Astrocyte of the spinal cord (primary cell): Measurements from ENCODE around the gene PRR5.

Experiments
- DNase-seq: peaks from one replicate; pipeline ENCODE4 v3.0.0; 2011; ENCODE audit warnings: low read depth, low spot score
- H3K4me3 ChIP-seq: 2 replicates; pipeline ENCODE4 v1.5.1; 2011; ENCODE audit warnings: low read depth, mild to moderate bottlenecking, low read length, moderate library complexity
- in situ Hi-C: cut with HindIII; loops from 2 replicates; pipeline ENCODE4 v1.10.0; 2017; ENCODE audit warnings: low sequenced_read_pairs
- TF ChIP-seq, protein P1 (sequence below): IDR thresholded peaks from 2 replicates; pipeline ENCODE4 v1.5.1; 2012; ENCODE audit warnings: low read depth, mild to moderate bottlenecking, low read length, inconsistent platforms

The PRR5 gene

DNA sequence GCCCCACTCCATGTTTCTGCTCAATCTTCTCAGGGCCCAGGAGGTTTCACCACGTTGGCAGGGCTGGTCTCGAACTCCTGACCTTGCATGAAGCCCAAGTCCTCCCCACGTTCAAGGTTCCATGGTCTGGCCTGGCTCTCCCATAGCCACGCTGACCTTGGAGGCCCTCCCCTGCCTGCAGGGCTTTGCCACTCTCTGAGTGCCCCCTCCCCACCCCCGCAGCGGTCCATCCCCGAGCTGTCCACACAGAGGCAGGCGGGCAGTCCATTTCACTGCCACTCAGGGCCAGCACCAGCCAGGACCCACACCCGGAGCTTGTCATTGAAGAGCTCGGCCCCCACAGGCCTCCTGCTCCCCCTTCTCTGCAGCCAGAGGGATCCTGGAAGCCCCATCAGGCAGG lies 81.1 kb downstream of the PRR5 start:
- H3K4me3 ChIP-seq, result no peak overlapping the region
- in situ Hi-C loops, result no loop called here
- no peak for DNase-seq
- TF ChIP-seq, protein P1, sequence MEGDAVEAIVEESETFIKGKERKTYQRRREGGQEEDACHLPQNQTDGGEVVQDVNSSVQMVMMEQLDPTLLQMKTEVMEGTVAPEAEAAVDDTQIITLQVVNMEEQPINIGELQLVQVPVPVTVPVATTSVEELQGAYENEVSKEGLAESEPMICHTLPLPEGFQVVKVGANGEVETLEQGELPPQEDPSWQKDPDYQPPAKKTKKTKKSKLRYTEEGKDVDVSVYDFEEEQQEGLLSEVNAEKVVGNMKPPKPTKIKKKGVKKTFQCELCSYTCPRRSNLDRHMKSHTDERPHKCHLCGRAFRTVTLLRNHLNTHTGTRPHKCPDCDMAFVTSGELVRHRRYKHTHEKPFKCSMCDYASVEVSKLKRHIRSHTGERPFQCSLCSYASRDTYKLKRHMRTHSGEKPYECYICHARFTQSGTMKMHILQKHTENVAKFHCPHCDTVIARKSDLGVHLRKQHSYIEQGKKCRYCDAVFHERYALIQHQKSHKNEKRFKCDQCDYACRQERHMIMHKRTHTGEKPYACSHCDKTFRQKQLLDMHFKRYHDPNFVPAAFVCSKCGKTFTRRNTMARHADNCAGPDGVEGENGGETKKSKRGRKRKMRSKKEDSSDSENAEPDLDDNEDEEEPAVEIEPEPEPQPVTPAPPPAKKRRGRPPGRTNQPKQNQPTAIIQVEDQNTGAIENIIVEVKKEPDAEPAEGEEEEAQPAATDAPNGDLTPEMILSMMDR, result no peak

DNA sequence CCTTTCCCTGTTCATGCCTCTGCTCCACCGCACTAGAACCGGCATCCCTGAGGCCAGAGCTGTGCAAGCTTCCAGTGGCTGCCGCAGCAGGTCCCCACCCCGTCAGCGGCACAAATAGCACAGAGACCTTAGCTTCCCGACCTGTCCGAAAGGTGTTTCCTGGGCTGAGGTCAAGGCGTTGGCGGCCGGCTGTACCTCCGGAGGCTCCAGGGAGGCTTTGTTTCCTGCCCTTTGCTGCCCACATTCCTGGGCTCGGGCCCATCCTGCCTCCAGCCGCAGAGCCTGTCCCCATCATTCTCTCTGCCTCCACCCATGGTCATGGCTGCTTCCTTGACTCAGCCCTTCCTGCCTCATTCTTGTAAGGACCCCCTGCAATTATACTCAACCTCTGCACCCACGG lies 81.6 kb downstream of the PRR5 start:
- no peak for DNase-seq
- no peak overlapping the region for H3K4me3 ChIP-seq
- TF ChIP-seq, protein P1, result no peak
- in situ Hi-C loops, result no loop called here

DNA sequence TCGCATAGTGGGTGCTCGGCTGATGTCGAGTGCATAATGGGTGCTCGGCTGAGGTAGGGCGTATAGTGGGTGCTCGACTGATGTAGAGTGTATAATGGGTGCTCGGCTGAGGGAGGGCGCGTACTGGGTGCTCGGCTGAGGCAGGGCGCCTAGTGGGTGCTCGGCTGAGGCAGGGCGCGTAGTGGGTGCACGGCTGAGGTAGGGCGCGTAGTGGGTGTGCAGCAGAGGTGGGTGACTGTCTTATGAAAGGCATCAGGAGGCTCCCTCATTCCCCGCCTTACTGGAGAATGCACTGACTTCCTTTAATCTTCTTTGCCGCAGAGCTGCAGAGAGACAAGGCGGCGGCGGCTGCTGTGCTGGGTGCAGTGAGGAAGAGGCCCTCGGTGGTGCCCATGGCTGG lies 84.1 kb downstream of the PRR5 start:
- no peak for DNase-seq
- in situ Hi-C loops, result no loop called here
- H3K4me3 ChIP-seq, result no peak overlapping the region
- TF ChIP-seq, protein P1, result no peak

DNA sequence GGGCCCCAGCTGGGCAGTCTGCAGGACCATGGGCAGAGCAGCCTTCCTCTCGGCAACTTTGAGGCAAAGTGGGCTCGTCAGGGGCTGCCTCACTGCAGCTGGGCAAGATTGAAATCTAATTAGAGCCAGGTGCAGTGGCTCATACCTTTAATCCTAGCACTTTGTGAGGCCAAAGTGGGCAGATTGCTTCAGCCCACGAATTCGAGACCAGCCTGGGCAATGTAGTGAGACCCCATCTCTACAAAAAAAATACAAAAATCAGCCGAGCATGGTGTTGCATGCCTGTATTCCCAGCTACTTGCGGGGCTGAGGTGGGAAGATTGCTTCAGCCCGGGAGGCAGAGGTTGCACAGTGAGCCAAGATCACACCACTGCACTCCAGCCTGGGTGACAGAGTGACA lies 84.6 kb downstream of the PRR5 start:
- DNase-seq, result no peak
- H3K4me3 ChIP-seq, result no peak overlapping the region
- in situ Hi-C loops, result no loop called here
- TF ChIP-seq, protein P1, result no peak
